GM18867 (cell line): ENCODE measurements around the gene SORT1.
A peak's percentile ranks its signal among the peaks of the same experiment; 100 is the strongest.
"Not testable (repeated sequence)": the region's sequence is repeated elsewhere in the genome, so short reads cannot be mapped to it uniquely, and the experiment has no call there.

ENCODE experiments used
- ATAC-seq: cut with Tn5 transposase; IDR thresholded peaks from one replicate; pipeline ENCODE4 v1.9.1; 2021; ENCODE audit warnings: mild to moderate bottlenecking, moderate library complexity; ENCODE audit not compliant: unreplicated experiment

Gene SORT1

GRCh38 chr1:109398343-109399225 is 866 bp upstream of the SORT1 start:
- ATAC-seq, result no peak

- ATAC-seq, result no peak
Observed at GRCh38 chr1:109396871-109397580, 692 bp downstream of the SORT1 start.

- ATAC-seq, result no peak
Observed at GRCh38 chr1:109396513-109396839, 1.2 kb downstream of the SORT1 start.

GRCh38 chr1:109395602-109396512 is 1.9 kb downstream of the SORT1 start:
- no peak for ATAC-seq

GRCh38 chr1:109395282-109395599 is 2.5 kb downstream of the SORT1 start:
- not testable (repeated sequence) for ATAC-seq

- ATAC-seq, result no peak
Observed at GRCh38 chr1:109394591-109395281, 3.0 kb downstream of the SORT1 start.

- ATAC-seq, result no peak
Observed at GRCh38 chr1:109393617-109394233, 4.0 kb downstream of the SORT1 start.

GRCh38 chr1:109392788-109393616 is 4.7 kb downstream of the SORT1 start:
- ATAC-seq, result no peak

GRCh38 chr1:109392037-109392787 is 5.5 kb downstream of the SORT1 start:
- ATAC-seq, result peak; percentile 23

- peak; percentile 70 for ATAC-seq
Observed at GRCh38 chr1:109391626-109392025, 6.1 kb downstream of the SORT1 start.

GRCh38 chr1:109391157-109391556 is 6.6 kb downstream of the SORT1 start:
- ATAC-seq, result no peak

GRCh38 chr1:109389638-109390341 is 7.9 kb downstream of the SORT1 start:
- ATAC-seq, result no peak

GRCh38 chr1:109388884-109389637 is 8.7 kb downstream of the SORT1 start:
- no peak for ATAC-seq

GRCh38 chr1:109388208-109388711 is 9.5 kb downstream of the SORT1 start:
- no peak for ATAC-seq

- no peak for ATAC-seq
Observed at GRCh38 chr1:109386054-109386717, 11.5 kb downstream of the SORT1 start.

GRCh38 chr1:109385417-109385816 is 12.3 kb downstream of the SORT1 start:
- no peak for ATAC-seq

GRCh38 chr1:109383854-109384253 is 13.9 kb downstream of the SORT1 start:
- no peak for ATAC-seq
